ENCODE results near the gene CCL17.

Gene CCL17

GRCh38 chr16:57401943-57402640 is 2.5 kb upstream of the CCL17 start:
- no peak for DNase-seq

GRCh38 chr16:57405097-57405496 is 530 bp downstream of the CCL17 start:
- DNase-seq = no peak

- no peak for DNase-seq
These were observed 2.3 kb downstream of the CCL17 start for GRCh38 chr16:57406881-57407280.

- no peak for DNase-seq
These were observed 3.2 kb downstream of the CCL17 start for GRCh38 chr16:57407521-57408353.

GRCh38 chr16:57409065-57409464 is 4.5 kb downstream of the CCL17 start:
- no peak for DNase-seq

GRCh38 chr16:57409870-57410587 is 5.5 kb downstream of the CCL17 start:
- DNase-seq = no peak

- no peak for DNase-seq
These were observed 6.9 kb downstream of the CCL17 start for GRCh38 chr16:57411362-57411976.

GRCh38 chr16:57412584-57412983 is 8.0 kb downstream of the CCL17 start:
- DNase-seq = no peak

- no peak for DNase-seq
These were observed 8.7 kb downstream of the CCL17 start for GRCh38 chr16:57413301-57413730.

- DNase-seq = no peak
These were observed 9.2 kb downstream of the CCL17 start for GRCh38 chr16:57413733-57414132.

- DNase-seq = no peak
These were observed 11.5 kb downstream of the CCL17 start for GRCh38 chr16:57416084-57416483.

- DNase-seq = no peak
These were observed 14.9 kb downstream of the CCL17 start for GRCh38 chr16:57419506-57419905.

- DNase-seq = peak; percentile 60
These were observed 17.7 kb downstream of the CCL17 start for GRCh38 chr16:57422026-57422944.

- DNase-seq = no peak
These were observed 18.6 kb downstream of the CCL17 start for GRCh38 chr16:57423152-57423551.

GRCh38 chr16:57424583-57424982 is 20.0 kb downstream of the CCL17 start:
- no peak for DNase-seq

GRCh38 chr16:57426356-57426755 is 21.8 kb downstream of the CCL17 start:
- no peak for DNase-seq

- DNase-seq = no peak
These were observed 22.7 kb downstream of the CCL17 start for GRCh38 chr16:57427307-57427706.

GRCh38 chr16:57427824-57428223 is 23.3 kb downstream of the CCL17 start:
- no peak for DNase-seq

- no peak for DNase-seq
These were observed 26.4 kb downstream of the CCL17 start for GRCh38 chr16:57430955-57431354.

GRCh38 chr16:57432505-57432904 is 27.9 kb downstream of the CCL17 start:
- no peak for DNase-seq

- no peak for DNase-seq
These were observed 28.4 kb downstream of the CCL17 start for GRCh38 chr16:57432989-57433388.

- no peak for DNase-seq
These were observed 29.4 kb downstream of the CCL17 start for GRCh38 chr16:57434003-57434402.

All from NCI-H1092 (cell line).